HG03521 (cell line): ENCODE results near the gene BCL6B.
"Not testable (repeated sequence)": the region's sequence is repeated elsewhere in the genome, so short reads cannot be mapped to it uniquely, and the experiment has no call there.

ENCODE experiments used
- ATAC-seq: cut with Tn5 transposase; IDR thresholded peaks from one replicate; pipeline ENCODE4 v1.9.1; 2021; ENCODE audit warnings: mild to moderate bottlenecking, moderate library complexity; ENCODE audit not compliant: unreplicated experiment

Gene BCL6B

GRCh38 chr17:7026471-7027115, 3.7 kb downstream of the BCL6B start:
- no peak for ATAC-seq

GRCh38 chr17:7027335-7027734, 4.5 kb downstream of the BCL6B start:
- no peak for ATAC-seq

- no peak for ATAC-seq
Measured at GRCh38 chr17:7029096-7029495, 6.2 kb downstream of the BCL6B start.

- no peak for ATAC-seq
Measured at GRCh38 chr17:7029659-7030058, 6.8 kb downstream of the BCL6B start.

GRCh38 chr17:7034955-7035590, 12.2 kb downstream of the BCL6B start:
- ATAC-seq = no peak

GRCh38 chr17:7035591-7036368, 12.9 kb downstream of the BCL6B start, which contains the start of gene SLC16A13:
Gene SLC16A13, plus strand, starts transcription at chr17:7036015. Its CDS starts 368 bp downstream, at chr17:7036383.
- peak; percentile 91 for ATAC-seq

GRCh38 chr17:7038025-7038862, 15.4 kb downstream of the BCL6B start:
- ATAC-seq = no peak

- ATAC-seq = no peak
Measured at GRCh38 chr17:7039832-7040231, 17.0 kb downstream of the BCL6B start.

GRCh38 chr17:7041607-7042500, 19.0 kb downstream of the BCL6B start:
- ATAC-seq = no peak

- no peak for ATAC-seq
Measured at GRCh38 chr17:7042501-7043181, 19.8 kb downstream of the BCL6B start.

GRCh38 chr17:7043182-7043496, 20.3 kb downstream of the BCL6B start:
- no peak for ATAC-seq

- no peak for ATAC-seq
Measured at GRCh38 chr17:7043497-7044198, 20.8 kb downstream of the BCL6B start, which contains the start of gene SLC16A11. Gene SLC16A11, minus strand, starts transcription at chr17:7044092. Its CDS starts 579 bp downstream, at chr17:7043513.

GRCh38 chr17:7045492-7046126, 22.8 kb downstream of the BCL6B start:
- ATAC-seq = no peak

- ATAC-seq = no peak
Measured at GRCh38 chr17:7046127-7046724, 23.4 kb downstream of the BCL6B start.

- not testable (repeated sequence) for ATAC-seq
Measured at GRCh38 chr17:7046725-7047397, 24.0 kb downstream of the BCL6B start.

GRCh38 chr17:7047566-7047965, 24.7 kb downstream of the BCL6B start:
- no peak for ATAC-seq

- no peak for ATAC-seq
Measured at GRCh38 chr17:7048968-7049367, 26.1 kb downstream of the BCL6B start.
